22Rv1 (cell line): ENCODE data around the gene CABLES1.

Source experiments
- H3K27ac ChIP-seq: fragments of 450-650 bp; 2 replicates; pipeline ENCODE4 v1.5.1; 2017
- ZFX ChIP-seq: fragments of 450-650 bp; IDR thresholded peaks from 2 replicates; pipeline ENCODE4 v1.6.1; 2017; ENCODE audit warnings: antibody characterized with exemption, borderline replicate concordance
- TF ChIP-seq, protein P1 (sequence below): fragments of 450-650 bp; IDR thresholded peaks from 2 replicates; pipeline ENCODE4 v1.5.1; 2017; ENCODE audit warnings: mild to moderate bottlenecking

Gene CABLES1

GRCh38 chr18:23220355-23220754, 85.1 kb downstream of the CABLES1 start:
- no peak overlapping the region for H3K27ac ChIP-seq
- TF ChIP-seq, protein P1, sequence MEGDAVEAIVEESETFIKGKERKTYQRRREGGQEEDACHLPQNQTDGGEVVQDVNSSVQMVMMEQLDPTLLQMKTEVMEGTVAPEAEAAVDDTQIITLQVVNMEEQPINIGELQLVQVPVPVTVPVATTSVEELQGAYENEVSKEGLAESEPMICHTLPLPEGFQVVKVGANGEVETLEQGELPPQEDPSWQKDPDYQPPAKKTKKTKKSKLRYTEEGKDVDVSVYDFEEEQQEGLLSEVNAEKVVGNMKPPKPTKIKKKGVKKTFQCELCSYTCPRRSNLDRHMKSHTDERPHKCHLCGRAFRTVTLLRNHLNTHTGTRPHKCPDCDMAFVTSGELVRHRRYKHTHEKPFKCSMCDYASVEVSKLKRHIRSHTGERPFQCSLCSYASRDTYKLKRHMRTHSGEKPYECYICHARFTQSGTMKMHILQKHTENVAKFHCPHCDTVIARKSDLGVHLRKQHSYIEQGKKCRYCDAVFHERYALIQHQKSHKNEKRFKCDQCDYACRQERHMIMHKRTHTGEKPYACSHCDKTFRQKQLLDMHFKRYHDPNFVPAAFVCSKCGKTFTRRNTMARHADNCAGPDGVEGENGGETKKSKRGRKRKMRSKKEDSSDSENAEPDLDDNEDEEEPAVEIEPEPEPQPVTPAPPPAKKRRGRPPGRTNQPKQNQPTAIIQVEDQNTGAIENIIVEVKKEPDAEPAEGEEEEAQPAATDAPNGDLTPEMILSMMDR: no peak
- TF ChIP-seq ZFX: no peak

- TF ChIP-seq, protein P1: no peak
- no peak for TF ChIP-seq ZFX
- H3K27ac ChIP-seq: no peak overlapping the region
Observed at GRCh38 chr18:23223641-23224040, 88.4 kb downstream of the CABLES1 start.

GRCh38 chr18:23225503-23225902, 90.2 kb downstream of the CABLES1 start:
- TF ChIP-seq, protein P1: no peak
- no peak for TF ChIP-seq ZFX
- H3K27ac ChIP-seq: no peak overlapping the region

- TF ChIP-seq, protein P1: no peak
- TF ChIP-seq ZFX: no peak
Observed at GRCh38 chr18:23226391-23226790, 91.1 kb downstream of the CABLES1 start.

DNA sequence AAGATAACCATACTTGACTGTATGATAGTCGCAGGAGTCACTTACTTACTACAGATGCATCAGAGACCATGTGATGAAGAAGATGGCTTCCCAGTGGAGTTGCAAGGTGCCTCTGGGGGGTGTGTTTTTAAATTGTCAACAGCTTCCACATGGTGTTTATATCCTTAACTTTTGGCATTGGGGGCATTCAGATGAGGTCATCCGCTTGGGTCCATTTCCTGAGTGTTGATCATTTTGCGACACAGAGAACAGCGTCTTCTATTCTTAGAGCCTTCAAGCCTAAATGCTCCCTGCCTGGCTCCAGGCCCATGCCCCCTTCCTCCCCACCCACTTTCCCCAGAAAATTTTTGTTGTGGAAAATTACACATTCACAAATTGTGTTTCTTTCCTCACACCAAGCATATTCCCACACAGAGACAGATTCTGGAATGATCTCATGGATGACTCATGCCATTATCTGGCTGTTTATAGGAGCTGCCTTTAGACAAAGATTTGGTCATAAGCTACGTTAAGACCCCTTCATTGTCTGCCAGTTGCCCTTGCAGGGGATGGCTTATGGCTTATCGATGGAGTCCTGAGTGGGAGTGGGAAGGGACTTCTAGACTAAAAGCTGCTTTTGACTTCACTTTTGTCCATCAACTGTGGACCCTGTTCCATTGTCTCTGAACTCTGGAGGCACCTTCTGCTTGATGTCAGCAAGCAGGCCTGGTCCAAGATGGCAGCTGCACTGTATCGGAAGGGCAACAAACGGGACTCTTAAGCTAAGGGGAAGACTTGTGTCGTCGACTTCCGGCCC, 91.8 kb downstream of the CABLES1 start:
- H3K27ac ChIP-seq: no peak overlapping the region

More at GRCh38 chr18:23226391-23226790, 91.1 kb downstream of the CABLES1 start:
- no peak overlapping the region for H3K27ac ChIP-seq

GRCh38 chr18:23227726-23228070, 92.4 kb downstream of the CABLES1 start:
- H3K27ac ChIP-seq: no peak overlapping the region
- TF ChIP-seq, protein P1: no peak
- TF ChIP-seq ZFX: no peak

More for the DNA sequence above, 91.8 kb downstream of the CABLES1 start:
- TF ChIP-seq, protein P1: no peak
- no peak for TF ChIP-seq ZFX

DNA sequence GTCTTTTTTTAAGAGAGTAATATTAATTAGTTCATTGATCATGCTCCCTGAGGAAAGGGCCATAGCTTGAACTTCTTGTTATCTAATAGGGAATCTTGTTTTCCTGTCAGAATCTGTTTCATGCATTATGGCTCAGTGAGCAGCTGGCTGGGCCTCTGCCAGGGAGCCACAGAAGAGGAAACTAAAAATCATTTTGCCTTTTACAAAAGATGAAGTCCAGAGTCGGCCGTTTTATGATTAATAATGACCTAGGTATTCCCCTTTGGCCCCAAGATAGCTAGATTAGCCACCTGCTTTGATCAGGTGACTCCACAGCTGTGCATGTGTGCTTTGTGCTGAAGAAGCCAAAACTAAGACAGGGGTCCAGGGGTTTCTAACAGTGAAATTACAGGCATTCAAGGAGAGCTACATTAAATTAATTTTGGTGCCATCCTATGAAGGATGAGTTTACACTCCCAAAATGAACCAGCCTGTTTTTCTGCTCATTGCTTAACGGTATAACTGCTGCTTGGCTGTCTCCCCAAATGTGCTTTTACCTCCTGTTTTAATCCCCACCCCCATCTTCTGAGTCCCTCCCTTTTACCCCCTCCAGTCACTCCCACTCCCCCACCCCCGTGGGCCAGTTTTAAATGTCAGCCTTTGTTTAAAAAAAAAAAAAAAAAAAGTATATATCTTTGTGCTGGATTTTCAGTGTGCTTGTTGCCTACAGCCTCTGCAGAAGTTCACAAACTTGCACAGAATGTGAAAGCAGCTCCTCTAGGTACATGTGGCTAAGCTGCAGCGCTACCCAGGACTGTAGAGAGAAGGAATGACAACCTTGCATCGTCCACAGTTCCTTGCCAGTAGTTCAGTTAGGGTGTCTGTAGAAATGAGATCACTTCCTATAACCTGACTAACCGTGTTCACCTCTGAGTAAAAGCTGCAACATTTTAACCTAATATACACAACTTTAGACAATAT, 93.1 kb downstream of the CABLES1 start:
- H3K27ac ChIP-seq: no peak overlapping the region

More for the DNA sequence above, 93.1 kb downstream of the CABLES1 start:
- TF ChIP-seq, protein P1: no peak
- TF ChIP-seq ZFX: no peak
